ENCODE measurements around the gene ARID3B.

DNA sequence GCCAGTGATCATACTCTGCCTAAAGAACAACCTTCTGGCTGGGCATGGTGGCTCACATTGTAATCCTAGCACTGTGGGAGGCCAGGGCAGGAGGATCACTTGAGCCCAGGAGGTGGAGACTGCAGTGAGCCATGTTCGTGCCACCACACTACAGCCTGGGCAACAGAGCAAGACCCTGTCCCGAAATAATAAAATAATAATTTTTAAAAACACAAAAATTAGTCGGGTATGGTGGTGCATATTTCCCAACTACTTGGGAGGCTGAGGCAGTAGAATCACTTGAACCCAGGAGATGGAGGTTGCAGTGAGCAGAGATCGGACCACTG, 34.5 kb upstream of the ARID3B start:
- TF ChIP-seq, protein P1, sequence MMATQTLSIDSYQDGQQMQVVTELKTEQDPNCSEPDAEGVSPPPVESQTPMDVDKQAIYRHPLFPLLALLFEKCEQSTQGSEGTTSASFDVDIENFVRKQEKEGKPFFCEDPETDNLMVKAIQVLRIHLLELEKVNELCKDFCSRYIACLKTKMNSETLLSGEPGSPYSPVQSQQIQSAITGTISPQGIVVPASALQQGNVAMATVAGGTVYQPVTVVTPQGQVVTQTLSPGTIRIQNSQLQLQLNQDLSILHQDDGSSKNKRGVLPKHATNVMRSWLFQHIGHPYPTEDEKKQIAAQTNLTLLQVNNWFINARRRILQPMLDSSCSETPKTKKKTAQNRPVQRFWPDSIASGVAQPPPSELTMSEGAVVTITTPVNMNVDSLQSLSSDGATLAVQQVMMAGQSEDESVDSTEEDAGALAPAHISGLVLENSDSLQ (IDR thresholded peaks at IDR 0.05): no peak
- TF ChIP-seq FOXM1 (IDR thresholded peaks at IDR 0.05; ENCODE audit: borderline replicate concordance) (no peak), ZNF384 (IDR thresholded peaks at IDR 0.05) (no peak), BHLHE40 (IDR thresholded peaks at IDR 0.05; ENCODE audit: borderline replicate concordance) (no peak), SP1 (IDR thresholded peaks at IDR 0.05) (no peak), ARNT (IDR thresholded peaks at IDR 0.05) (no peak)
